ENCODE measurements around the gene NPHS2. TPM values are rescaled to one million over a fixed set of nuclear protein-coding genes. Genes with fewer than 3 reads are reported as not detected.

The NPHS2 gene
- total RNA-seq, 1 experiment from 2014 or later = not detected

GRCh38 chr1:179541774-179542173 is 34.0 kb downstream of the NPHS2 start:
- ChIA-PET CTCF (no interaction called here), POLR2A (no interaction called here)
- Mint-ChIP-seq H3K27ac (no peak overlapping the region), H3K4me1 (no peaks in the 10 kb centered on the region; the same call in 1 of the 2 replicates), H3K9me3 (peaks cover 36% of the 10 kb centered on the region), H3K36me3 (peaks cover 40% of the 10 kb centered on the region), H3K4me3 (no peak overlapping the region), H3K27me3 (ENCODE audit: low read depth) (peaks cover 3% of the 10 kb centered on the region; the same call in 1 of the 2 replicates)
- TF ChIP-seq ZNF281 (CRISPR knock-in tag; IDR thresholded peaks at IDR 0.05) (no peak), CREM (CRISPR knock-in tag; IDR thresholded peaks at IDR 0.05) (no peak), FOXP1 (CRISPR knock-in tag; IDR thresholded peaks at IDR 0.05; ENCODE audit: borderline replicate concordance) (no peak), ZNF263 (CRISPR knock-in tag; IDR thresholded peaks at IDR 0.05; ENCODE audit: low read depth) (no peak), GABPB1 (CRISPR knock-in tag; IDR thresholded peaks at IDR 0.05) (no peak), CBFB (CRISPR knock-in tag; IDR thresholded peaks at IDR 0.05; ENCODE audit: low read depth) (no peak), GRHL2 (CRISPR knock-in tag; IDR thresholded peaks at IDR 0.05; ENCODE audit: insufficient replicate concordance, severe bottlenecking) (no peak), ZNF317 (CRISPR knock-in tag; IDR thresholded peaks at IDR 0.05; ENCODE audit: borderline replicate concordance, low read depth) (no peak), TEAD1 (CRISPR knock-in tag; IDR thresholded peaks at IDR 0.05) (no peak), SMAD3 (CRISPR knock-in tag; IDR thresholded peaks at IDR 0.05; ENCODE audit: borderline replicate concordance) (no peak), SP1 (CRISPR knock-in tag; conservative IDR thresholded peaks at IDR 0.05) (no peak), FOXJ3 (CRISPR knock-in tag; IDR thresholded peaks at IDR 0.05; ENCODE audit: borderline replicate concordance) (no peak), JAZF1 (CRISPR knock-in tag; IDR thresholded peaks at IDR 0.05) (no peak)
- TF ChIP-seq, protein P1, sequence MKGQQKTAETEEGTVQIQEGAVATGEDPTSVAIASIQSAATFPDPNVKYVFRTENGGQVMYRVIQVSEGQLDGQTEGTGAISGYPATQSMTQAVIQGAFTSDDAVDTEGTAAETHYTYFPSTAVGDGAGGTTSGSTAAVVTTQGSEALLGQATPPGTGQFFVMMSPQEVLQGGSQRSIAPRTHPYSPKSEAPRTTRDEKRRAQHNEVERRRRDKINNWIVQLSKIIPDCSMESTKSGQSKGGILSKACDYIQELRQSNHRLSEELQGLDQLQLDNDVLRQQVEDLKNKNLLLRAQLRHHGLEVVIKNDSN (CRISPR knock-in tag; IDR thresholded peaks at IDR 0.05) = no peak
- TF ChIP-seq, protein P2, sequence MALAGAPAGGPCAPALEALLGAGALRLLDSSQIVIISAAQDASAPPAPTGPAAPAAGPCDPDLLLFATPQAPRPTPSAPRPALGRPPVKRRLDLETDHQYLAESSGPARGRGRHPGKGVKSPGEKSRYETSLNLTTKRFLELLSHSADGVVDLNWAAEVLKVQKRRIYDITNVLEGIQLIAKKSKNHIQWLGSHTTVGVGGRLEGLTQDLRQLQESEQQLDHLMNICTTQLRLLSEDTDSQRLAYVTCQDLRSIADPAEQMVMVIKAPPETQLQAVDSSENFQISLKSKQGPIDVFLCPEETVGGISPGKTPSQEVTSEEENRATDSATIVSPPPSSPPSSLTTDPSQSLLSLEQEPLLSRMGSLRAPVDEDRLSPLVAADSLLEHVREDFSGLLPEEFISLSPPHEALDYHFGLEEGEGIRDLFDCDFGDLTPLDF (CRISPR knock-in tag; IDR thresholded peaks at IDR 0.05) = no peak
- TF ChIP-seq, protein P3, sequence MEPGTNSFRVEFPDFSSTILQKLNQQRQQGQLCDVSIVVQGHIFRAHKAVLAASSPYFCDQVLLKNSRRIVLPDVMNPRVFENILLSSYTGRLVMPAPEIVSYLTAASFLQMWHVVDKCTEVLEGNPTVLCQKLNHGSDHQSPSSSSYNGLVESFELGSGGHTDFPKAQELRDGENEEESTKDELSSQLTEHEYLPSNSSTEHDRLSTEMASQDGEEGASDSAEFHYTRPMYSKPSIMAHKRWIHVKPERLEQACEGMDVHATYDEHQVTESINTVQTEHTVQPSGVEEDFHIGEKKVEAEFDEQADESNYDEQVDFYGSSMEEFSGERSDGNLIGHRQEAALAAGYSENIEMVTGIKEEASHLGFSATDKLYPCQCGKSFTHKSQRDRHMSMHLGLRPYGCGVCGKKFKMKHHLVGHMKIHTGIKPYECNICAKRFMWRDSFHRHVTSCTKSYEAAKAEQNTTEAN (CRISPR knock-in tag; IDR thresholded peaks at IDR 0.05) = no peak
- TF ChIP-seq, protein P4, sequence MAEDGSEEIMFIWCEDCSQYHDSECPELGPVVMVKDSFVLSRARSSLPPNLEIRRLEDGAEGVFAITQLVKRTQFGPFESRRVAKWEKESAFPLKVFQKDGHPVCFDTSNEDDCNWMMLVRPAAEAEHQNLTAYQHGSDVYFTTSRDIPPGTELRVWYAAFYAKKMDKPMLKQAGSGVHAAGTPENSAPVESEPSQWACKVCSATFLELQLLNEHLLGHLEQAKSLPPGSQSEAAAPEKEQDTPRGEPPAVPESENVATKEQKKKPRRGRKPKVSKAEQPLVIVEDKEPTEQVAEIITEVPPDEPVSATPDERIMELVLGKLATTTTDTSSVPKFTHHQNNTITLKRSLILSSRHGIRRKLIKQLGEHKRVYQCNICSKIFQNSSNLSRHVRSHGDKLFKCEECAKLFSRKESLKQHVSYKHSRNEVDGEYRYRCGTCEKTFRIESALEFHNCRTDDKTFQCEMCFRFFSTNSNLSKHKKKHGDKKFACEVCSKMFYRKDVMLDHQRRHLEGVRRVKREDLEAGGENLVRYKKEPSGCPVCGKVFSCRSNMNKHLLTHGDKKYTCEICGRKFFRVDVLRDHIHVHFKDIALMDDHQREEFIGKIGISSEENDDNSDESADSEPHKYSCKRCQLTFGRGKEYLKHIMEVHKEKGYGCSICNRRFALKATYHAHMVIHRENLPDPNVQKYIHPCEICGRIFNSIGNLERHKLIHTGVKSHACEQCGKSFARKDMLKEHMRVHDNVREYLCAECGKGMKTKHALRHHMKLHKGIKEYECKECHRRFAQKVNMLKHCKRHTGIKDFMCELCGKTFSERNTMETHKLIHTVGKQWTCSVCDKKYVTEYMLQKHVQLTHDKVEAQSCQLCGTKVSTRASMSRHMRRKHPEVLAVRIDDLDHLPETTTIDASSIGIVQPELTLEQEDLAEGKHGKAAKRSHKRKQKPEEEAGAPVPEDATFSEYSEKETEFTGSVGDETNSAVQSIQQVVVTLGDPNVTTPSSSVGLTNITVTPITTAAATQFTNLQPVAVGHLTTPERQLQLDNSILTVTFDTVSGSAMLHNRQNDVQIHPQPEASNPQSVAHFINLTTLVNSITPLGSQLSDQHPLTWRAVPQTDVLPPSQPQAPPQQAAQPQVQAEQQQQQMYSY (CRISPR knock-in tag; IDR thresholded peaks at IDR 0.05) = no peak
- DNase-seq (ENCODE audit: low spot score) (no peak), ATAC-seq (no peak)
